Neural cell (in vitro differentiated cells): ENCODE results near the gene NUDCD2. TPM values are rescaled to one million over a fixed set of nuclear protein-coding genes. Genes with fewer than 3 reads are reported as not detected.

ENCODE experiments used
- H2AFZ ChIP-seq: fragments of 200-600, 300-800 bp; sonication (generic), shearing (Covaris generic); 2 replicates; pipeline ENCODE4 v1.6.0; 2014; ENCODE audit warnings: low read depth, mild to moderate bottlenecking, antibody characterized with exemption, low read length, moderate library complexity
- H3F3A ChIP-seq: fragments of 200-600 bp; shearing (Covaris generic); 2 replicates; pipeline ENCODE4 v1.6.1; 2016; ENCODE audit warnings: mild to moderate bottlenecking, moderate library complexity, mixed read lengths, antibody characterized with exemption, low read length; ENCODE audit not compliant: insufficient read depth, poor library complexity, severe bottlenecking
- H3K27ac ChIP-seq: fragments of 200-600, 300-800 bp; sonication (generic), shearing (Covaris generic); 2 replicates; pipeline ENCODE4 v1.5.1; 2014; ENCODE audit warnings: mild to moderate bottlenecking, low read length, moderate library complexity
- H3K27me3 ChIP-seq: fragments of 300-800, 200-600 bp; sonication (generic), shearing (Covaris generic); 2 replicates; pipeline ENCODE4 v1.6.0; 2014; ENCODE audit warnings: mild to moderate bottlenecking, low read depth, low read length, moderate library complexity; ENCODE audit not compliant: insufficient read depth
- H3K36me3 ChIP-seq: fragments of 300-800, 200-600 bp; sonication (generic), shearing (Covaris generic); 2 replicates; pipeline ENCODE4 v1.5.1; 2014; ENCODE audit warnings: mild to moderate bottlenecking, antibody characterized with exemption, low read length, moderate library complexity; ENCODE audit not compliant: insufficient read depth
- H3K4me2 ChIP-seq: fragments of 300-800, 200-600 bp; sonication (generic), shearing (Covaris generic); 2 replicates; pipeline ENCODE4 v1.6.0; 2014; ENCODE audit warnings: mild to moderate bottlenecking, low read length
- H3K4me3 ChIP-seq: fragments of 300-800, 200-600 bp; sonication (generic), shearing (Covaris generic); 2 replicates; pipeline ENCODE4 v1.5.1; 2014; ENCODE audit warnings: mild to moderate bottlenecking, low read length, moderate library complexity
- H3K79me2 ChIP-seq: fragments of 200-600 bp; shearing (Covaris generic); replicated peaks from 2 replicates; pipeline ENCODE4 v1.6.0; 2014; ENCODE audit warnings: mild to moderate bottlenecking, low read length, moderate library complexity; ENCODE audit not compliant: insufficient read depth
- H3K9ac ChIP-seq: fragments of 300-800, 200-600 bp; sonication (generic), shearing (Covaris generic); 2 replicates; pipeline ENCODE4 v1.6.1; 2016; ENCODE audit warnings: mild to moderate bottlenecking, low read length, mixed read lengths
- H3K9me2 ChIP-seq: fragments of 200-600 bp; shearing (Covaris generic); 2 replicates; pipeline ENCODE4 v1.6.1; 2016; ENCODE audit warnings: mild to moderate bottlenecking, low read length, mixed read lengths; ENCODE audit not compliant: insufficient read depth
- H3K9me3 ChIP-seq: fragments of 200-600, 300-800 bp; sonication (generic), shearing (Covaris generic); 2 replicates; pipeline ENCODE4 v1.6.1; 2016; ENCODE audit warnings: mild to moderate bottlenecking, mixed run types, low read length, moderate library complexity, mixed read lengths
- H4K20me1 ChIP-seq: fragments of 200-600 bp; shearing (Covaris generic); 2 replicates; pipeline ENCODE4 v1.6.1; 2016; ENCODE audit warnings: mild to moderate bottlenecking, mixed run types; ENCODE audit not compliant: insufficient read depth
- EP300 ChIP-seq: fragments of 450-650 bp; conservative IDR thresholded peaks from 2 replicates; pipeline ENCODE4 v1.6.1; 2014; ENCODE audit warnings: antibody characterized with exemption, mild to moderate bottlenecking, moderate library complexity; ENCODE audit not compliant: poor library complexity, severe bottlenecking
- EZH2 ChIP-seq: fragments of 200-600, 300-800 bp; shearing (Covaris generic), sonication (generic); IDR thresholded peaks from 2 replicates; pipeline ENCODE4 v1.6.1; 2014; ENCODE audit warnings: antibody characterized with exemption, low read length, borderline replicate concordance, mild to moderate bottlenecking; ENCODE audit not compliant: insufficient read depth, poor library complexity, severe bottlenecking
- MXI1 ChIP-seq: fragments of 450-650 bp; conservative IDR thresholded peaks from 2 replicates; pipeline ENCODE4 v1.6.1; 2014; ENCODE audit warnings: antibody characterized with exemption, mild to moderate bottlenecking; ENCODE audit not compliant: poor library complexity, severe bottlenecking
- POLR2AphosphoS5 ChIP-seq: IDR thresholded peaks from 2 replicates; pipeline ENCODE4 v1.6.1; 2012
- RAD21 ChIP-seq: fragments of 450-650 bp; conservative IDR thresholded peaks from 2 replicates; pipeline ENCODE4 v1.6.1; 2014; ENCODE audit warnings: antibody characterized with exemption, mild to moderate bottlenecking, moderate library complexity
- SMC3 ChIP-seq: fragments of 450-650 bp; conservative IDR thresholded peaks from 2 replicates; pipeline ENCODE4 v1.6.1; 2014; ENCODE audit warnings: antibody characterized with exemption, mild to moderate bottlenecking, moderate library complexity; ENCODE audit not compliant: poor library complexity
- TAF1 ChIP-seq: IDR thresholded peaks from 2 replicates; pipeline ENCODE4 v1.6.1; 2012; ENCODE audit warnings: low read depth
- polyA plus RNA-seq: library from polyadenylated mRNA; depleted of rRNA; stranded (reverse); fragments of >200 nt; gene quantifications from 2 replicates; pipeline ENCODE4 v1.2.3, GENCODE V29; 2014
- TF ChIP-seq, protein P1 (sequence below): IDR thresholded peaks from 2 replicates; pipeline ENCODE4 v1.6.1; 2012; ENCODE audit warnings: borderline replicate concordance
- TF ChIP-seq, protein P2 (sequence below): fragments of 450-650 bp; IDR thresholded peaks from 2 replicates; pipeline ENCODE4 v1.5.1; 2014; ENCODE audit warnings: antibody characterized with exemption, mild to moderate bottlenecking, moderate library complexity; ENCODE audit not compliant: poor library complexity, severe bottlenecking

Gene NUDCD2
- polyA plus RNA-seq, 1 donor from 2014 or later = 17.7 TPM

- Histone ChIP-seq H2AFZ (no peak overlapping the region), H3F3A (no peaks in the 10 kb centered on the region), H3K4me2 (no peak overlapping the region), H3K4me3 (no peak overlapping the region), H3K27ac (no peak overlapping the region), H3K9me3 (no peaks in the 10 kb centered on the region), H3K9me2 (no peaks in the 10 kb centered on the region), H3K79me2 (peaks cover 19% of the 10 kb centered on the region), H3K27me3 (no peaks in the 10 kb centered on the region), H4K20me1 (no peaks in the 10 kb centered on the region), H3K36me3 (peaks cover 4% of the 10 kb centered on the region), H3K9ac (no peak overlapping the region)
- TF ChIP-seq, protein P1, sequence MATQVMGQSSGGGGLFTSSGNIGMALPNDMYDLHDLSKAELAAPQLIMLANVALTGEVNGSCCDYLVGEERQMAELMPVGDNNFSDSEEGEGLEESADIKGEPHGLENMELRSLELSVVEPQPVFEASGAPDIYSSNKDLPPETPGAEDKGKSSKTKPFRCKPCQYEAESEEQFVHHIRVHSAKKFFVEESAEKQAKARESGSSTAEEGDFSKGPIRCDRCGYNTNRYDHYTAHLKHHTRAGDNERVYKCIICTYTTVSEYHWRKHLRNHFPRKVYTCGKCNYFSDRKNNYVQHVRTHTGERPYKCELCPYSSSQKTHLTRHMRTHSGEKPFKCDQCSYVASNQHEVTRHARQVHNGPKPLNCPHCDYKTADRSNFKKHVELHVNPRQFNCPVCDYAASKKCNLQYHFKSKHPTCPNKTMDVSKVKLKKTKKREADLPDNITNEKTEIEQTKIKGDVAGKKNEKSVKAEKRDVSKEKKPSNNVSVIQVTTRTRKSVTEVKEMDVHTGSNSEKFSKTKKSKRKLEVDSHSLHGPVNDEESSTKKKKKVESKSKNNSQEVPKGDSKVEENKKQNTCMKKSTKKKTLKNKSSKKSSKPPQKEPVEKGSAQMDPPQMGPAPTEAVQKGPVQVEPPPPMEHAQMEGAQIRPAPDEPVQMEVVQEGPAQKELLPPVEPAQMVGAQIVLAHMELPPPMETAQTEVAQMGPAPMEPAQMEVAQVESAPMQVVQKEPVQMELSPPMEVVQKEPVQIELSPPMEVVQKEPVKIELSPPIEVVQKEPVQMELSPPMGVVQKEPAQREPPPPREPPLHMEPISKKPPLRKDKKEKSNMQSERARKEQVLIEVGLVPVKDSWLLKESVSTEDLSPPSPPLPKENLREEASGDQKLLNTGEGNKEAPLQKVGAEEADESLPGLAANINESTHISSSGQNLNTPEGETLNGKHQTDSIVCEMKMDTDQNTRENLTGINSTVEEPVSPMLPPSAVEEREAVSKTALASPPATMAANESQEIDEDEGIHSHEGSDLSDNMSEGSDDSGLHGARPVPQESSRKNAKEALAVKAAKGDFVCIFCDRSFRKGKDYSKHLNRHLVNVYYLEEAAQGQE = no peak
- no peak for TF ChIP-seq POLR2AphosphoS5
- TF ChIP-seq, protein P2, sequence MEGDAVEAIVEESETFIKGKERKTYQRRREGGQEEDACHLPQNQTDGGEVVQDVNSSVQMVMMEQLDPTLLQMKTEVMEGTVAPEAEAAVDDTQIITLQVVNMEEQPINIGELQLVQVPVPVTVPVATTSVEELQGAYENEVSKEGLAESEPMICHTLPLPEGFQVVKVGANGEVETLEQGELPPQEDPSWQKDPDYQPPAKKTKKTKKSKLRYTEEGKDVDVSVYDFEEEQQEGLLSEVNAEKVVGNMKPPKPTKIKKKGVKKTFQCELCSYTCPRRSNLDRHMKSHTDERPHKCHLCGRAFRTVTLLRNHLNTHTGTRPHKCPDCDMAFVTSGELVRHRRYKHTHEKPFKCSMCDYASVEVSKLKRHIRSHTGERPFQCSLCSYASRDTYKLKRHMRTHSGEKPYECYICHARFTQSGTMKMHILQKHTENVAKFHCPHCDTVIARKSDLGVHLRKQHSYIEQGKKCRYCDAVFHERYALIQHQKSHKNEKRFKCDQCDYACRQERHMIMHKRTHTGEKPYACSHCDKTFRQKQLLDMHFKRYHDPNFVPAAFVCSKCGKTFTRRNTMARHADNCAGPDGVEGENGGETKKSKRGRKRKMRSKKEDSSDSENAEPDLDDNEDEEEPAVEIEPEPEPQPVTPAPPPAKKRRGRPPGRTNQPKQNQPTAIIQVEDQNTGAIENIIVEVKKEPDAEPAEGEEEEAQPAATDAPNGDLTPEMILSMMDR = no peak
- no peak for TF ChIP-seq MXI1
- no peak for TF ChIP-seq EZH2
- no peak for TF ChIP-seq EP300
- no peak for TF ChIP-seq TAF1
- TF ChIP-seq RAD21 = no peak
- TF ChIP-seq SMC3 = no peak
Measured at GRCh38 chr5:163453705-163454104, 6.2 kb downstream of the NUDCD2 start.

DNA sequence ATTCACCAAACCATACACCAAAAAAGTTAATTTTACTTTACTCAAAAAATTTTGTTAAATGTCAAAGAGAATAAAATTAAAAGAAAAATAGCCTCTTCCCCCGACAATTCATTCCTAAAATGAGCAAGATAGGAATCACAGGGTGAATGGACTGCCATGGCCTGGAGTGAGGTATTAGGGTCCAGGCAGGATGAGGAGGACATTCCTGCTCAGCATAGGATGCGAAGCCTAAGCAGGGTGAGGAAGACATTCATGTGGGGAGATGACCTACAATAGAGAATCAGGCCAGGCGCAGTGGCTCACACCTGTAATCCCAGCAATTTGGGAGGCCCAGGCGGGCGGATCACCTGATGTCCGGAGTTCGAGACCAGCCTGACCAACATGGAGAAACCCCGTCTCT lies 8.4 kb downstream of the NUDCD2 start:
- Histone ChIP-seq H4K20me1 (no peaks in the 10 kb centered on the region), H3K27me3 (no peaks in the 10 kb centered on the region), H3K9me3 (no peaks in the 10 kb centered on the region), H3K79me2 (no peaks in the 10 kb centered on the region), H3K4me3 (no peak overlapping the region), H3K9ac (no peak overlapping the region), H3K4me2 (no peak overlapping the region), H2AFZ (no peak overlapping the region), H3K27ac (no peak overlapping the region), H3K36me3 (peaks cover 9% of the 10 kb centered on the region), H3K9me2 (no peaks in the 10 kb centered on the region), H3F3A (no peaks in the 10 kb centered on the region)
- no peak for TF ChIP-seq EP300

GRCh38 chr5:163448491-163448890 lies 11.4 kb downstream of the NUDCD2 start:
- Histone ChIP-seq H3K4me2 (no peak overlapping the region), H4K20me1 (no peaks in the 10 kb centered on the region), H3K9me2 (no peaks in the 10 kb centered on the region), H3K9me3 (no peaks in the 10 kb centered on the region), H3F3A (no peaks in the 10 kb centered on the region), H2AFZ (no peak overlapping the region), H3K36me3 (peaks cover 5% of the 10 kb centered on the region), H3K27me3 (no peaks in the 10 kb centered on the region), H3K79me2 (no peaks in the 10 kb centered on the region), H3K27ac (no peak overlapping the region), H3K4me3 (no peak overlapping the region), H3K9ac (no peak overlapping the region)
- TF ChIP-seq SMC3 (no peak), TAF1 (no peak), MXI1 (no peak), RAD21 (no peak), EZH2 (no peak), EP300 (no peak), POLR2AphosphoS5 (no peak)
- TF ChIP-seq, protein P1 = no peak
- TF ChIP-seq, protein P2 = no peak
